GM12873 (cell line): ENCODE data around the gene PHIP.

ENCODE experiments used
- TF ChIP-seq, protein P1 (sequence below): IDR thresholded peaks from 2 replicates; pipeline ENCODE4 v1.5.1; 2012; ENCODE audit warnings: low read depth, mild to moderate bottlenecking, moderate library complexity, low read length, control low read depth; ENCODE audit not compliant: insufficient read depth; ENCODE audit errors: missing control alignments

The PHIP gene

DNA sequence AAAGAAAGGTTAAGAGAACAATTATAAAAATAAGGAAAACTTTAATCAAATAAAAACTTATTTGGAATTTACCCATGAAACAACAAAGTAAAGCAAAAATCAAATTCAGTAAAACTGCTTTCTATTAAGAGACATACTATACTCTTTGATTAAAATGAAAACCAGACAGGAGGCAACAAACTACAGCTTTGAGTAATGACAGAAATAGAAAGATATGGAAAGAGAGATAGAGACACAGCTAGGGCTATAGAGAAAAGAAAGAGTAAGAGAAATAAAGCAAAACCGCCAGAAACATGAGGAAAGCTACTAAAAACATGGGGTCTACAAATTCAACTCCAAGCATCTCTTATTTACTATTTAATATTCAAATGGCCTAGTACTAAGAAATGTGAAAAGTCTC lies 67.6 kb downstream of the PHIP start:
- TF ChIP-seq, protein P1, sequence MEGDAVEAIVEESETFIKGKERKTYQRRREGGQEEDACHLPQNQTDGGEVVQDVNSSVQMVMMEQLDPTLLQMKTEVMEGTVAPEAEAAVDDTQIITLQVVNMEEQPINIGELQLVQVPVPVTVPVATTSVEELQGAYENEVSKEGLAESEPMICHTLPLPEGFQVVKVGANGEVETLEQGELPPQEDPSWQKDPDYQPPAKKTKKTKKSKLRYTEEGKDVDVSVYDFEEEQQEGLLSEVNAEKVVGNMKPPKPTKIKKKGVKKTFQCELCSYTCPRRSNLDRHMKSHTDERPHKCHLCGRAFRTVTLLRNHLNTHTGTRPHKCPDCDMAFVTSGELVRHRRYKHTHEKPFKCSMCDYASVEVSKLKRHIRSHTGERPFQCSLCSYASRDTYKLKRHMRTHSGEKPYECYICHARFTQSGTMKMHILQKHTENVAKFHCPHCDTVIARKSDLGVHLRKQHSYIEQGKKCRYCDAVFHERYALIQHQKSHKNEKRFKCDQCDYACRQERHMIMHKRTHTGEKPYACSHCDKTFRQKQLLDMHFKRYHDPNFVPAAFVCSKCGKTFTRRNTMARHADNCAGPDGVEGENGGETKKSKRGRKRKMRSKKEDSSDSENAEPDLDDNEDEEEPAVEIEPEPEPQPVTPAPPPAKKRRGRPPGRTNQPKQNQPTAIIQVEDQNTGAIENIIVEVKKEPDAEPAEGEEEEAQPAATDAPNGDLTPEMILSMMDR: no peak

DNA sequence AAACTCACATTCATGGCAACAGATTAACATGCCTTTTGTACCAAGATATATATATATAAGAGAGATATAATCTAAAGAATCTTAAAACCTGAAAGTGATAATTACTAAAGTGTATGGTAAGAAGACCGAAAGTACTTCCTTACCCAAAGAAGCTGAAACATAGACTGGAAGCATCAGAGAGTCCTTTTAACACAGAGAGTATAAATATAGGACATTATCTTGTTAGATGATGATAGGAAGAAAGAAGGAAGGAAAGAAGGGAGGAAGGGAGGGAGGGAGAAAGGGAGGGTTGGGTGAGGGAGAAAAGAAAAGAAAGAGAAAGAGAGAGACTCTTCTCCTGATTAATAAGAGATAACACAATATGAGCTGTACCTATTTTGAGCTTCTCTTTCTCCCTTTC lies 68.2 kb downstream of the PHIP start:
- TF ChIP-seq, protein P1: no peak

DNA sequence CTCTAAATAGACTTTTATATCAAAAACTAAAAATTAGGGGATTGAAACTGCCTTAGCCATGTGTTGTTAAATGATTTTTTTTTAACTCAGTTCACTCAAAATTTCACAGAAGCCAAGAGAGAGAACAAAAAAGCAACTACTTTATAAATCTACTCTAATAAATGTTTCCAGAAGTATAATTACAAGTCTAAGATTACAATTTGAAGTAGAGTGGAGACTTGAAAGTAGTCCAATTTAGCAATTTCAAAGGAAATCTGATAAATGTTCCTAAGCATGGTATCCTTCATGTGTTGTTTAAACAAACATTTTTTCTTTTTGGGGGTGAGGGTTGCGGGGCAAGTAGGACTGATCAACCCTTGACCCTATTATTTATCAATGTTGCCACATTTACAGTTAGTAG lies 72.6 kb downstream of the PHIP start:
- TF ChIP-seq, protein P1: no peak

DNA sequence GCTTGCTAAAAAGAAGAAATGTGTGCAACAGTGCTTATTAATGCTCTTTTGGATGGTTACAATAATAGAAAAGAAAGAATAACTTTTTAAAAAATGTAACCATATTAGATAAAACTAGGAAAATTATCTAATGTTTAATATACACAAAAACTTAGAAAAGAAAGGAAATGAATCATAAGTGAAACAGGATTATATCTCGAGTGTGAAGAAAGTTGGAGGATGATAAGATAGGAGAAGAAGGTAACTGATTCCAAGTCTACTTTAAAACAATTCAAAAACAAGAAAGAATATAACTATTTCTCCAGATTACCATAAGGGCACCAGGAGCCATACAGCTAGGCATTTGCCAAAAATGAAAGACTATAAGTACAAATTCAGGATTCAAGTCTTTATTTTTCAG lies 73.0 kb downstream of the PHIP start:
- TF ChIP-seq, protein P1: no peak

DNA sequence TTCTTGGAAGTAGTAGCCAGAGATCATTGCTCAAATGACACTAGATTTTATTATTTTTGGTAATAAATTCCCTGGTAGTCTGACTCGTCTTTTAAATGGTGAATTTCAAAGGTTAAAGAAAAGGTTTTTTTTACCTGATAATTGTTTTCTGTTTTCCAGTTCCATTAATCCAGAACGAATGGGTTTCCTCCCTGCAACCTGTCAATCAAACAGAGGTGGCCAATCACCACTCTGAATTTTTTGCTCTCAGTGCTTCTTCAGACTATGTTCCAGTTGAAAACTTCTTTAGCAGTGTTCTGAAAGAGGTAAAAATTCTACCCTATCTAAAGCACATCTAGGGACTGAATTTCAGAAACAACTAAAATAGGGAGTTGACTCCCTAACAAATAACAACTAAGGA lies 73.8 kb downstream of the PHIP start:
- TF ChIP-seq, protein P1: no peak

DNA sequence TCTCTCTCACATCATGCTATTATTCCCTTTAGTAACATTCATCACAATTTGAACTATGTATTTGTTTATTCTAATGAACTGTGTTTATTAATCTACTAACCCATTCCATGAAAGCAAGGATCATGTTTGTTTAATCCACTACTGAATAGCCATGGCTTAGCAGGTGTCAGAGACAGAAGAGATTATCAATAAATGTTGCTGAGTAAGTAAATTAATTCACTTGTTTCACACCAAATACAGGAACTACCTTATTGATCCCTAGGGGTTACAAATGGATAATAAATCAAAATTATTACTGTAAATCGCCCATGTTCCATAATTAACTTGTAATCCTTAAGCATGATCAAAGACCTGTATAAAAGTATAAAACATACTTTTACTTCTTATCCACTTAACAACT lies 76.6 kb downstream of the PHIP start:
- TF ChIP-seq, protein P1: no peak

DNA sequence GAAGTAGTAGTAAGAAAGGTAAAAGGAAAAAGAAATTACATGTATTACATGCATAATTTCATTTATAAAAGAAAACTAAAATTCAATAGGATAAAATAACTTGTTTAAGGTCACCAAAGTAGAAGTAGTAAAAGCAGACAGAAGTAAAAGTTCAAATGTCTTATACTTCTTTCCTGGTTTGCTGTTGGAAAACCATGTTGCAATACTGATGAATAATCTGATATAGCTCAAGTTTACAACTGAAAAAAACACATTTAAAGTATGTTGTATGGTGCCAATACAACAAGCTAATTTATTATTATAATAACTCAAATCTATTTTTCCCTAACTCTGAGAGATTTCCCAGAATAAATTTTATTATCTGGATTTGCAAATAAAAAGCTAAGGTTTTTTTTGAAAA lies 78.3 kb downstream of the PHIP start:
- TF ChIP-seq, protein P1: no peak
